SU-DHL-6 (cell line): ENCODE data around the gene PMM2.

Source experiments
- EZH2phosphoT487 ChIP-seq: fragments of 200-600 bp; sonication (generic), shearing (Covaris generic); conservative IDR thresholded peaks from 2 replicates; pipeline ENCODE4 v1.6.1; 2018; ENCODE audit warnings: mild to moderate bottlenecking, antibody characterized with exemption, low read length, moderate library complexity, mixed read lengths
- TF ChIP-seq, protein P1 (sequence below): fragments of 200-600 bp; sonication (generic); IDR thresholded peaks from one replicate; pipeline ENCODE4 v1.5.1; 2017; ENCODE audit warnings: antibody characterized with exemption, mild to moderate bottlenecking, low read length, moderate library complexity; ENCODE audit not compliant: insufficient read depth, poor library complexity, severe bottlenecking

DNA sequence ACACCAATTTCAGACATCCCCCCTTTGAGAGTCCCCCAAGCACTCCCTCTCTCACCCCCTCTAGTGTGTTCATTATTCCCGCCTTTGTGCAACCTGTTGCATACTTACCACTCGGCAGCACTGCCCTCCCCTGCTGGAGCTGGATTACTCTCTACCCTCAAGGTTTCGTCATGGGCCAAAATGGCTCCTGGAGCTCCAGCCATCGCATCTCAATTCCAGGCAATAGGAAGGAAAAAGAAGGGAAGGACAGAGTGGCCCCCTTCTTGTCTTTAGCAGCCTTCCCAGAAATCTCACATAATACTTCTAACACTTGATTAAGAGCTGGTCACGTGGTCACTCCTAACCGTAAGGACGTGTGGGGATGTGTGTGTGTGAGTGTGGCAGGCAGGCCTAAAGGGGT lies 20.4 kb upstream of the PMM2 start:
- TF ChIP-seq, protein P1, sequence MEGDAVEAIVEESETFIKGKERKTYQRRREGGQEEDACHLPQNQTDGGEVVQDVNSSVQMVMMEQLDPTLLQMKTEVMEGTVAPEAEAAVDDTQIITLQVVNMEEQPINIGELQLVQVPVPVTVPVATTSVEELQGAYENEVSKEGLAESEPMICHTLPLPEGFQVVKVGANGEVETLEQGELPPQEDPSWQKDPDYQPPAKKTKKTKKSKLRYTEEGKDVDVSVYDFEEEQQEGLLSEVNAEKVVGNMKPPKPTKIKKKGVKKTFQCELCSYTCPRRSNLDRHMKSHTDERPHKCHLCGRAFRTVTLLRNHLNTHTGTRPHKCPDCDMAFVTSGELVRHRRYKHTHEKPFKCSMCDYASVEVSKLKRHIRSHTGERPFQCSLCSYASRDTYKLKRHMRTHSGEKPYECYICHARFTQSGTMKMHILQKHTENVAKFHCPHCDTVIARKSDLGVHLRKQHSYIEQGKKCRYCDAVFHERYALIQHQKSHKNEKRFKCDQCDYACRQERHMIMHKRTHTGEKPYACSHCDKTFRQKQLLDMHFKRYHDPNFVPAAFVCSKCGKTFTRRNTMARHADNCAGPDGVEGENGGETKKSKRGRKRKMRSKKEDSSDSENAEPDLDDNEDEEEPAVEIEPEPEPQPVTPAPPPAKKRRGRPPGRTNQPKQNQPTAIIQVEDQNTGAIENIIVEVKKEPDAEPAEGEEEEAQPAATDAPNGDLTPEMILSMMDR, result no peak
- TF ChIP-seq EZH2phosphoT487, result no peak
